Retina (tissue), 1 donor: ENCODE measurements around the gene DNAH9.

Experiments used
- DNase-seq: peaks from one replicate; pipeline ENCODE4 v3.0.0-alpha.2; 2016

DNAH9 gene

GRCh38 chr17:11690681-11691080 lies 92.4 kb downstream of the DNAH9 start:
- peak; percentile 38 for DNase-seq

- no peak for DNase-seq
Measured at GRCh38 chr17:11692688-11693087, 94.4 kb downstream of the DNAH9 start.

- no peak for DNase-seq
Measured at GRCh38 chr17:11693284-11693683, 95.0 kb downstream of the DNAH9 start.

- DNase-seq: peak; percentile 23
Measured at GRCh38 chr17:11700668-11701067, 102.4 kb downstream of the DNAH9 start.

- no peak for DNase-seq
Measured at GRCh38 chr17:11701911-11702310, 103.6 kb downstream of the DNAH9 start.

GRCh38 chr17:11704041-11704440 lies 105.8 kb downstream of the DNAH9 start:
- no peak for DNase-seq

GRCh38 chr17:11705111-11705510 lies 106.8 kb downstream of the DNAH9 start:
- no peak for DNase-seq

- DNase-seq: no peak
Measured at GRCh38 chr17:11707586-11707985, 109.3 kb downstream of the DNAH9 start.

- DNase-seq: no peak
Measured at GRCh38 chr17:11712456-11712855, 114.2 kb downstream of the DNAH9 start.

GRCh38 chr17:11719203-11719602 lies 120.9 kb downstream of the DNAH9 start:
- no peak for DNase-seq

- no peak for DNase-seq
Measured at GRCh38 chr17:11719856-11720255, 121.6 kb downstream of the DNAH9 start.

GRCh38 chr17:11720816-11721215 lies 122.5 kb downstream of the DNAH9 start:
- DNase-seq: no peak

GRCh38 chr17:11730747-11731146 lies 132.5 kb downstream of the DNAH9 start:
- no peak for DNase-seq

GRCh38 chr17:11736613-11737312 lies 138.5 kb downstream of the DNAH9 start:
- DNase-seq: peak; percentile 31

- DNase-seq: no peak
Measured at GRCh38 chr17:11737313-11737679, 139.0 kb downstream of the DNAH9 start.

- no peak for DNase-seq
Measured at GRCh38 chr17:11738151-11738550, 139.9 kb downstream of the DNAH9 start.

- DNase-seq: no peak
Measured at GRCh38 chr17:11739351-11739750, 141.1 kb downstream of the DNAH9 start.

- DNase-seq: no peak
Measured at GRCh38 chr17:11739848-11740247, 141.6 kb downstream of the DNAH9 start.

- no peak for DNase-seq
Measured at GRCh38 chr17:11742886-11743285, 144.6 kb downstream of the DNAH9 start.

- DNase-seq: no peak
Measured at GRCh38 chr17:11744696-11745095, 146.4 kb downstream of the DNAH9 start.

- no peak for DNase-seq
Measured at GRCh38 chr17:11747441-11747840, 149.2 kb downstream of the DNAH9 start.

- DNase-seq: no peak
Measured at GRCh38 chr17:11757815-11758214, 159.5 kb downstream of the DNAH9 start.

- DNase-seq: no peak
Measured at GRCh38 chr17:11768106-11768505, 169.8 kb downstream of the DNAH9 start.

- no peak for DNase-seq
Measured at GRCh38 chr17:11768981-11769380, 170.7 kb downstream of the DNAH9 start.

- DNase-seq: no peak
Measured at GRCh38 chr17:11772031-11772430, 173.8 kb downstream of the DNAH9 start.
